Transverse colon (tissue), 3 donors: Measurements from ENCODE around the gene SMARCD3.

Experiments used
- EP300 ChIP-seq: sonication (generic); formaldehyde crosslinking; IDR thresholded peaks from one replicate; pipeline ENCODE4 v1.6.1; 2017; ENCODE audit warnings: antibody characterized with exemption, low read depth
- POLR2A ChIP-seq: fragments of 450-650 bp; IDR thresholded peaks from one replicate; pipeline ENCODE4 v1.6.1; 2016; ENCODE audit warnings: antibody characterized with exemption, mild to moderate bottlenecking, moderate library complexity
- TF ChIP-seq, protein P1 (sequence below), 5 experiments: fragments of 200-600 bp in 3 of 5; fragments of 450-650 bp in 2 of 5; sonication (generic) in 3 of 5; IDR thresholded peaks; 1 replicate in 2 of 5; 2 replicates in 3 of 5; pipeline ENCODE4 v1.5.1; 2016 to 2017; ENCODE audit warnings: antibody characterized with exemption in 5 of 5, inconsistent platforms in 3 of 5, mild to moderate bottlenecking in 2 of 5, moderate library complexity in 1 of 5

DNA sequence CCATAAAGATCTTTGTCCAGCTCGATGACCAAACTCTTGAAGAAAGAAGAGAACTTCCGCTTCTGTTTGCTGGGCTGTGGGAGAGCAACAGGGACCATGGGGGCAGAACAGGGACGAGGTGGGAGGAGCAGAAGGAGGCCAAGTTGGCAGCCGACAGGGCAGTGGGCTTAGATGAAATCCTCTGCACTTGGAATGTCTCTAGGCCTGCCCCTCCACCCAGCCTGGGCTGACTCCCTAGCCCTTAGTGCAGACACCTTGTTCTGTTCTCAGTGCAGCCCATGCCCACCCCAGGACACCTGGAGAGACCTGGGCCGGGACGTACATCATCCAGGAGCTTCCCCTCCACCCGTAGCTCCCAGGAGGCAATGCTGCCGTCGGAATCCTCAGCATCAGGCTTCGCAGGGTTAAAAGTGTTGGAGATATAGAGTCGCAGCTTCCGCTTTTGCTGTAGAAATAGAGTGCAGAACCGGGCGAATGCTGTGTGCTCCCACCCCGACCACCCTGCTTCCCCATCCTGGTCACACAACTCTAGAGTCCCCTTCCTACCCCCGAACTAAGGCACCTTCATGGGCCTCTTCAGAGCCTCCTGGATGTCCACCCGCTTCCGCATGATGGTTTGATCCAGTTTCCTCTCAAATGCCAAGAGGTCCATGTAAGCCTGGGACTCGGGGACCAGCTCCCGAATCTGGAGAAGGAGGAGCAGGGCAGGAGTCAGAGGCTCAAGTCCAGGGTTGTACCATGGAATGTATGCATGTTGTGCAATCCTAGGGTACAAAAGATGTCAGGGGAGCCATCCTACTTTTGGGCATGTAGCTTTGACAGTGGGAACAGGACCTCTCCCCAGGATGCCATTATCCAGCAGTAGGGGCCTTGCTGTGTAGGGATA, 6.1 kb downstream of the SMARCD3 start:
- TF ChIP-seq, protein P1, sequence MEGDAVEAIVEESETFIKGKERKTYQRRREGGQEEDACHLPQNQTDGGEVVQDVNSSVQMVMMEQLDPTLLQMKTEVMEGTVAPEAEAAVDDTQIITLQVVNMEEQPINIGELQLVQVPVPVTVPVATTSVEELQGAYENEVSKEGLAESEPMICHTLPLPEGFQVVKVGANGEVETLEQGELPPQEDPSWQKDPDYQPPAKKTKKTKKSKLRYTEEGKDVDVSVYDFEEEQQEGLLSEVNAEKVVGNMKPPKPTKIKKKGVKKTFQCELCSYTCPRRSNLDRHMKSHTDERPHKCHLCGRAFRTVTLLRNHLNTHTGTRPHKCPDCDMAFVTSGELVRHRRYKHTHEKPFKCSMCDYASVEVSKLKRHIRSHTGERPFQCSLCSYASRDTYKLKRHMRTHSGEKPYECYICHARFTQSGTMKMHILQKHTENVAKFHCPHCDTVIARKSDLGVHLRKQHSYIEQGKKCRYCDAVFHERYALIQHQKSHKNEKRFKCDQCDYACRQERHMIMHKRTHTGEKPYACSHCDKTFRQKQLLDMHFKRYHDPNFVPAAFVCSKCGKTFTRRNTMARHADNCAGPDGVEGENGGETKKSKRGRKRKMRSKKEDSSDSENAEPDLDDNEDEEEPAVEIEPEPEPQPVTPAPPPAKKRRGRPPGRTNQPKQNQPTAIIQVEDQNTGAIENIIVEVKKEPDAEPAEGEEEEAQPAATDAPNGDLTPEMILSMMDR (IDR thresholded peaks at IDR 0.05) = no peak
- TF ChIP-seq POLR2A = no peak
- TF ChIP-seq EP300 = no peak
